Thoracic aorta (tissue), 2 donors: ENCODE data around the gene TET2. TPM values are rescaled to one million over a fixed set of nuclear protein-coding genes. Genes with fewer than 3 reads are reported as not detected.

ENCODE experiments used
- ATAC-seq: fragments of 150-250 bp; one replicate; pipeline ENCODE4 v1.8.0; 2017; ENCODE audit warnings: low read depth; ENCODE audit not compliant: insufficient number of reproducible peaks, low FRiP score
- DNase-seq: peaks from one replicate; pipeline ENCODE4 v3.0.0-alpha.2; 2020; ENCODE audit warnings: low spot score
- H3K27ac ChIP-seq, 2 donors: fragments of 200-600 bp; sonication (generic); 1 replicate in 1 of 2; 2 replicates in 1 of 2; pipeline ENCODE4 v1.5.1; 2016; ENCODE audit warnings: mild to moderate bottlenecking in 2 of 2, moderate library complexity in 2 of 2
- H3K27me3 ChIP-seq: fragments of 200-600 bp; sonication (generic); replicated peaks from 2 replicates; pipeline ENCODE4 v1.6.0; 2016; ENCODE audit warnings: mild to moderate bottlenecking; ENCODE audit not compliant: insufficient read depth
- H3K36me3 ChIP-seq: fragments of 200-600 bp; sonication (generic); one replicate; pipeline ENCODE4 v1.5.1; 2016
- H3K4me1 ChIP-seq, 2 donors: fragments of 200-600 bp; sonication (generic); 1 replicate in 1 of 2; 2 replicates in 1 of 2; pipeline versions ENCODE4 v1.5.1 to v1.6.0; 2016; ENCODE audit warnings: low read depth in 2 of 2, mild to moderate bottlenecking in 1 of 2; ENCODE audit not compliant: control insufficient read depth in 1 of 2
- H3K4me3 ChIP-seq: fragments of 200-600 bp; sonication (generic); 2 replicates; pipeline ENCODE4 v1.5.1; 2016; ENCODE audit warnings: mild to moderate bottlenecking
- H3K9me3 ChIP-seq: fragments of 200-600 bp; sonication (generic); 2 replicates; pipeline ENCODE4 v1.5.1; 2016
- CTCF ChIP-seq: fragments of 200-600 bp; sonication (generic); IDR thresholded peaks from one replicate; pipeline ENCODE4 v1.5.1; 2019; ENCODE audit warnings: antibody characterized with exemption
- total RNA-seq, 2 donors: library from RNA; depleted of rRNA; stranded (reverse); fragments of >200 nt; gene quantifications; one replicate each; pipeline versions ENCODE4 v1.1.0 to v1.2.3, GENCODE V29; 2016

The TET2 gene
- total RNA-seq, 2 donors from 2014 or later, result 23.6 to 31.7 TPM

- Histone ChIP-seq H3K9me3 (no peaks in the 10 kb centered on the region), H3K27ac (peak overlapping the region in 1 of 2 donors; percentile 37), H3K4me3 (no peak overlapping the region), H3K36me3 (peaks cover 23% of the 10 kb centered on the region), H3K27me3 (no peaks in the 10 kb centered on the region), H3K4me1 (peaks cover 0 to 7% of the 10 kb centered on the region in 2 donors)
- no peak for DNase-seq
- TF ChIP-seq CTCF, result no peak
- no peak for ATAC-seq
Measured at GRCh38 chr4:105274090-105274489, 127.4 kb downstream of the TET2 start.

GRCh38 chr4:105274504-105274903 lies 127.8 kb downstream of the TET2 start:
- no peak for DNase-seq
- no peak for ATAC-seq
- Histone ChIP-seq H3K27me3 (no peaks in the 10 kb centered on the region), H3K27ac (peak overlapping the region in 1 of 2 donors; percentile 37), H3K4me3 (no peak overlapping the region), H3K4me1 (peaks cover 0 to 7% of the 10 kb centered on the region in 2 donors), H3K9me3 (no peaks in the 10 kb centered on the region), H3K36me3 (peaks cover 21% of the 10 kb centered on the region)
- TF ChIP-seq CTCF, result no peak

- no peaks in the 10 kb centered on the region for H3K9me3 ChIP-seq
- no peaks in the 10 kb centered on the region for H3K27me3 ChIP-seq
- H3K36me3 ChIP-seq, result peaks cover 16% of the 10 kb centered on the region
- H3K4me3 ChIP-seq, result no peak overlapping the region
- H3K4me1 ChIP-seq, result peaks cover 0 to 13% of the 10 kb centered on the region in 2 donors
- ATAC-seq (no peak), DNase-seq (no peak)
- no peak overlapping the region for H3K27ac ChIP-seq
- TF ChIP-seq CTCF, result no peak
Measured at GRCh38 chr4:105276361-105277104, 129.9 kb downstream of the TET2 start.

GRCh38 chr4:105277702-105278101 lies 131.0 kb downstream of the TET2 start:
- DNase-seq (no peak), ATAC-seq (no peak)
- H3K4me3 ChIP-seq, result no peak overlapping the region
- H3K27ac ChIP-seq, result no peak overlapping the region
- no peaks in the 10 kb centered on the region for H3K9me3 ChIP-seq
- peaks cover 0 to 13% of the 10 kb centered on the region in 2 donors for H3K4me1 ChIP-seq
- H3K36me3 ChIP-seq, result peaks cover 9% of the 10 kb centered on the region
- H3K27me3 ChIP-seq, result no peaks in the 10 kb centered on the region
- TF ChIP-seq CTCF, result no peak

- Histone ChIP-seq H3K9me3 (no peaks in the 10 kb centered on the region), H3K27ac (no peak overlapping the region), H3K27me3 (no peaks in the 10 kb centered on the region), H3K4me1 (peaks cover 3 to 12% of the 10 kb centered on the region in 2 donors), H3K36me3 (peaks cover 9% of the 10 kb centered on the region), H3K4me3 (no peak overlapping the region)
- no peak for DNase-seq
- TF ChIP-seq CTCF, result no peak
- no peak for ATAC-seq
Measured at GRCh38 chr4:105279314-105279713, 132.6 kb downstream of the TET2 start.
